HG02840 (cell line): ENCODE data around the gene NFKB2.
A peak's percentile ranks its signal among the peaks of the same experiment; 100 is the strongest.

Experiments used
- ATAC-seq: cut with Tn5 transposase; IDR thresholded peaks from one replicate; pipeline ENCODE4 v1.9.1; 2021; ENCODE audit warnings: mild to moderate bottlenecking, moderate library complexity, moderate number of reproducible peaks; ENCODE audit not compliant: unreplicated experiment, low FRiP score

The NFKB2 gene

GRCh38 chr10:102438374-102438773, 42.9 kb downstream of the NFKB2 start:
- ATAC-seq: no peak

DNA sequence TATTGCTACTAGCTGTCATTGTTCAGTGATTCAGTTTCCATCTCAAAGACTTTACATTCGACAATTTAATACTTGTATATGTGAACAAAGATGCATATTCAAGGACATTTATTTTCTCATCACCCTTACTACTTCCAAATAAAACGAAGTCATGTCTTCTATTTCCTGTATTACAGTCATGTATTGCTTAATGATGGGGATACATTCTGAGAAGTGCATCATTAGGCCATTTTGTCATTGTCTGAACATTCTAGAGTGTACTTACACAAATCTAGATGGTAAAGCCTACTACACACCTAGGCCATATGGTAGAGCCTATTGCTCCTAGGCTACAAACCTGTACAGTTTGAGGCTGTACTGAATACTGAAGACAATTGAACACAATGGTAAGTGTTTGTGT, 49.3 kb downstream of the NFKB2 start:
- no peak for ATAC-seq

- ATAC-seq: peak; percentile 45
Observed at GRCh38 chr10:102449321-102450123, 54.0 kb downstream of the NFKB2 start.

DNA sequence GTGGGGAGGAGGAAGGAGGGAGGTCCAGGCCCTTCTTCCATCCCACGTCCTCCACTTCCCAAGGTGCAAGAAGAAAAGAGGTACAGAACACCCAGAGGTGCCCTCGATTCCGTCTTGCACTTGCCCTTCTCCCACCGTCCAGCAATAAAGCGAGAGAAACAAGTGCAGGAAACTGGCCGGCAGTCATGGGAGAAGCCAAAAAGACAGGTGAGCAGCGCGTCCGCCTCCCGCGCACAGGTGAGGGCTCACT, 54.5 kb downstream of the NFKB2 start:
- ATAC-seq: peak; percentile 9

GRCh38 chr10:102450374-102451104, 55.0 kb downstream of the NFKB2 start:
- peak; percentile 67 for ATAC-seq

- ATAC-seq: no peak
Observed at GRCh38 chr10:102451105-102451969, 55.8 kb downstream of the NFKB2 start, which contains the start of gene C10orf95. TSS of gene C10orf95 (minus strand) at chr10:102451543. CDS start at chr10:102451093, 450 bp downstream.
